Stimulated activated CD8-positive, alpha-beta memory T cell treated with anti-CD3 and anti-CD28 coated beads, Interleukin-4, amount 100 ng/mL, for 4 hours (primary cell): ENCODE measurements around the gene LAMA4.
A peak's percentile ranks its signal among the peaks of the same experiment; 100 is the strongest.

Experiments
- DNase-seq, 2 donors: peaks; one replicate each; pipeline ENCODE4 v3.0.0-alpha.2; 2020; ENCODE audit warnings: low read depth in 2 of 2, low spot score in 1 of 2

Gene LAMA4

GRCh38 chr6:112191509-112192020 lies 62.8 kb downstream of the LAMA4 start:
- DNase-seq = no peak

- no peak for DNase-seq
Observed at GRCh38 chr6:112190164-112190563, 64.2 kb downstream of the LAMA4 start.

GRCh38 chr6:112189494-112189893 lies 64.9 kb downstream of the LAMA4 start:
- no peak for DNase-seq

GRCh38 chr6:112188906-112189305 lies 65.5 kb downstream of the LAMA4 start:
- DNase-seq = no peak

GRCh38 chr6:112187736-112188135 lies 66.6 kb downstream of the LAMA4 start:
- DNase-seq = no peak

GRCh38 chr6:112184951-112185350 lies 69.4 kb downstream of the LAMA4 start:
- no peak for DNase-seq

GRCh38 chr6:112183271-112183671 lies 71.1 kb downstream of the LAMA4 start:
- no peak for DNase-seq

GRCh38 chr6:112181130-112181529 lies 73.2 kb downstream of the LAMA4 start:
- DNase-seq = no peak

GRCh38 chr6:112180095-112180820 lies 74.1 kb downstream of the LAMA4 start:
- DNase-seq = no peak

GRCh38 chr6:112179631-112180030 lies 74.7 kb downstream of the LAMA4 start:
- no peak for DNase-seq

- no peak for DNase-seq
Observed at GRCh38 chr6:112178846-112179245, 75.5 kb downstream of the LAMA4 start.

GRCh38 chr6:112177092-112177491 lies 77.3 kb downstream of the LAMA4 start:
- no peak for DNase-seq

- no peak for DNase-seq
Observed at GRCh38 chr6:112176175-112176574, 78.2 kb downstream of the LAMA4 start.

- no peak for DNase-seq
Observed at GRCh38 chr6:112173221-112173804, 81.1 kb downstream of the LAMA4 start.

GRCh38 chr6:112172540-112172939 lies 81.8 kb downstream of the LAMA4 start:
- no peak for DNase-seq

- DNase-seq = no peak
Observed at GRCh38 chr6:112169541-112169940, 84.8 kb downstream of the LAMA4 start.

GRCh38 chr6:112163295-112164257 lies 90.8 kb downstream of the LAMA4 start:
- DNase-seq = peak; percentile 48 to 62

GRCh38 chr6:112160745-112161144 lies 93.6 kb downstream of the LAMA4 start:
- DNase-seq = no peak

GRCh38 chr6:112156668-112157067 lies 97.7 kb downstream of the LAMA4 start:
- no peak for DNase-seq

GRCh38 chr6:112155886-112156285 lies 98.5 kb downstream of the LAMA4 start:
- DNase-seq = no peak

- no peak for DNase-seq
Observed at GRCh38 chr6:112154711-112155110, 99.7 kb downstream of the LAMA4 start.
